Measurements from ENCODE around the gene CST9.

DNA sequence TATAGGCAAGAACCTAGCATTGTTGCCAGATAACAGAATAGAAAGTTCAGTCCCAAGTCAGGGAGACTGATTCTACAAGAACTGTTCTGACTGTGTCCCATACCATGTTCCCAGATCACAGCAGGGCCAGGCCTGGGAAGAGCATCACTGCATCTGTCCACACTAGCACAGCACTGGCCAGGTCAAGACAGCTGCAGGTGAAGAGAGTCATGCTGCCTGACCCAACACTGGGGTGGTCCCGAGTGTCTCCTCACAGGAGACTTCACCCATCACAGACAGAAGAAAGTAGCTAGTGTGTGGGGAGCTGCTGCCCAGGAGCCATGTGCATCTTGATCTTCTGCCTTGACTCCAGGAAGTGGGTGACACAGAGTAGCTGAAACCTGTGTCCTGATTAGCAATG is 36.1 kb downstream of the CST9 start:
- TF ChIP-seq CTCF (IDR thresholded peaks at IDR 0.05) (no peak), POLR2A (IDR thresholded peaks at IDR 0.05) (no peak), EP300 (IDR thresholded peaks at IDR 0.05) (no peak)

All from ovary (tissue), 3 donors.